HG02840 (cell line): ENCODE data around the gene PKNOX2.

ENCODE experiments used
- ATAC-seq: cut with Tn5 transposase; IDR thresholded peaks from one replicate; pipeline ENCODE4 v1.9.1; 2021; ENCODE audit warnings: mild to moderate bottlenecking, moderate library complexity, moderate number of reproducible peaks; ENCODE audit not compliant: unreplicated experiment, low FRiP score

The PKNOX2 gene

DNA sequence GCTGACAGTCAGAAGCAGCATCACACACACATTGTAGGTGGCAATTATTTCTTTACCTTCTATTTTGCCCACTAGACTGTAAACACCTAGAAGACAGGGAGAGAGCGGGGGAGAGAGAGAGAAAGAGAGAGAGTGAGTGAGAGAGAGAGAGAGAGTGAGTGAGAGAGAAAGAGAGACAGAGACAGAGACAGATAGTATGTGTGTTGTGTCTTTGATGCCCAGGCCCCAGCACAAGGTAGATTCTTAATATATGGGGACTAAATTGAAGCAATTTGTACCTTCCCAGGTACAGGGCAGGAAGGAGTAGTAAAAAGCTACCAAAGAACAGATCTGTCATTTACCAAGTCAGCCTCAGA lies 163.7 kb downstream of the PKNOX2 start:
- no peak for ATAC-seq

GRCh38 chr11:125329786-125330185 lies 165.2 kb downstream of the PKNOX2 start:
- no peak for ATAC-seq

DNA sequence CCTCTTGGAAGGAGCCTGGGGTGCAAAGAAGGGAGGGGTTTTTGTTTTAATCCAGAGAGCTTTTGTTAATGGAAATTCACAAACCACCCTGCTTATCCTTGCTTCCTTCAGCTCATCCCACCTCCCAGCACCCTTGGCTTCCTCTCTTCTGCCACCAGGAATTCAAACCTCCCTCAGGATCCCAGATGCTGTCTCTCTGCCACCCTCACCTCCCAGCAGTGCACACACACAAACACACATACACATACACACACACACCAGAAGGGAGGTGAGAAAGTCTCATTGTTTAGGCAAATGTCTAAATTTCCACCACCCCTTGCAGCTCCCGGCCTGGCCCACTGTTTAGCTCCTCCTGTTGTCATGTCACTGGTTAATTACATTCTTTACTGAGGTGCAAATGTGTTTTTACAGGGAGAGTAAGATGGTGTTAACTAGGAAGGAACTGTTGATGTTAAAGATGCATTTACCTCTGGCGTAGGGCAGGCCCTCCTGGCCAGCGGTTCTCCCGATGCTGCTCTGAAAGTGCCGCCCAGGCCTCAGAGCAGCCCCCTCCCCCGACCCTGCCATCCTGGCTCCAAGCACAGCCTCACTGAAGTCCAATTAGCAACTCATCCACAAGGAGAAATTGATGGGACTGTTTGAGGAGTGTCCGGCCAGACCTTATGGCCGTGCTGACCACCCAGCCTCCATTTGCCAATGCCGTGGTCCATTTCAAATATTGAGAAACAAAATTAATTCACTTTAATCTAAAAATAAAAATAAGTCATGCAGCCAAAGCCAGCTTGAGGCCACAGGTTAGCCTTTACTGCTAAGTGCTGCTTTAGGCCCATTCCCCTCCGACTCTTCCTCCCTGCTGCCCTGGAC lies 166.1 kb downstream of the PKNOX2 start:
- ATAC-seq, result no peak

- no peak for ATAC-seq
Measured at GRCh38 chr11:125331357-125332035, 166.9 kb downstream of the PKNOX2 start.

GRCh38 chr11:125332821-125333220 lies 168.3 kb downstream of the PKNOX2 start:
- ATAC-seq, result no peak

DNA sequence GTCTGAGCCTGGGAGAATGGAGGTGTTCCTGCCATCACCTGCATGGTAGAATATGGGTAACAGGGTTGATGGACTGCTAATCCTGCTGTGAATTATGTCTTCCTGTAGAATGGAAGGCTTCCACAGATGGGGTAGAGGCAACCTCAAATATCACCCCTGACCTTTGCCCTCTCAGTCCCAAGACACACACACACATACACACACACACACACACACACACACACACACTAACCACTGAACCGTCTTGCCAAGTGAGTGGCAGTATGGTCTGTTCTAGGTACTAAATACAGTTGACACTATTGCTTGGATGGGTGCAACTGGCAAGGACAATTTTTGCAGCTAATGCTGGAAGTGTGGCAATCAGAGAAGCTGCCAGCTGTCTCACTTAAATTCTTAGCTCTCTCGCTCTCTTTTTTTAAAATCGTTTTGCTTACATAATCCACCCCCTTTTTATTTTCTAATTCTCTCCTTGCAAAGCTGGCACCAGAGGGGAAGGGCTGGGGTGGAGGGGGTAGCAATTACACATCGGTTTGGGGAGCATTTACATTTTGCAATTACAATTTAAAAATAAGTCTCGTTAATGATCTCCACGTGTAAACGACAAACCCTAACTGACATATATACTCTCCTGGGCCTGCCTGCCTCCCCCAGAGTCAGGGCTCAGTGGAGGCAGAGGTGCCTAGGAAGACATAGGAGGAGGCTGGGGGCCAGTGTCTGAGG lies 169.0 kb downstream of the PKNOX2 start:
- ATAC-seq, result no peak

DNA sequence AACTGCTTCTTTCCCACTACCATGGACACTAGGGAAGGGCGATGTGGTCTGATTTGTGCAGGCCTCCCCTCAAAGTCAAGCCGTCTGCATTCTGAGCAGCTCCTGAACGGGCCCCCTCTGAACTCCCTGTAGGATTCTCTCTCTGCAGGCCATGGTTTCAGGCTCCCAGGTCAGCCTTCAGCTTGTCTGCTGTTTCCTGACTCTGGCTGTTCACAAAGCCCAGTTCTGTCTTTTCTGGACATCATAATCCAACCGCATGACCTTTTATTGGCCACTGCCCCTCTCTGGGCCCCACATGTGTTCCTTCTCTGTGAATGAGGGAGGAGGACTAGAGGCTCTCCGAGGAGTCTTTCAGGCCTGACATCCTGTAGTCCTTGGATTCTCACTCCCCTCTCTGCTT lies 170.6 kb downstream of the PKNOX2 start:
- ATAC-seq, result no peak

GRCh38 chr11:125337836-125338834 lies 173.6 kb downstream of the PKNOX2 start:
- no peak for ATAC-seq

DNA sequence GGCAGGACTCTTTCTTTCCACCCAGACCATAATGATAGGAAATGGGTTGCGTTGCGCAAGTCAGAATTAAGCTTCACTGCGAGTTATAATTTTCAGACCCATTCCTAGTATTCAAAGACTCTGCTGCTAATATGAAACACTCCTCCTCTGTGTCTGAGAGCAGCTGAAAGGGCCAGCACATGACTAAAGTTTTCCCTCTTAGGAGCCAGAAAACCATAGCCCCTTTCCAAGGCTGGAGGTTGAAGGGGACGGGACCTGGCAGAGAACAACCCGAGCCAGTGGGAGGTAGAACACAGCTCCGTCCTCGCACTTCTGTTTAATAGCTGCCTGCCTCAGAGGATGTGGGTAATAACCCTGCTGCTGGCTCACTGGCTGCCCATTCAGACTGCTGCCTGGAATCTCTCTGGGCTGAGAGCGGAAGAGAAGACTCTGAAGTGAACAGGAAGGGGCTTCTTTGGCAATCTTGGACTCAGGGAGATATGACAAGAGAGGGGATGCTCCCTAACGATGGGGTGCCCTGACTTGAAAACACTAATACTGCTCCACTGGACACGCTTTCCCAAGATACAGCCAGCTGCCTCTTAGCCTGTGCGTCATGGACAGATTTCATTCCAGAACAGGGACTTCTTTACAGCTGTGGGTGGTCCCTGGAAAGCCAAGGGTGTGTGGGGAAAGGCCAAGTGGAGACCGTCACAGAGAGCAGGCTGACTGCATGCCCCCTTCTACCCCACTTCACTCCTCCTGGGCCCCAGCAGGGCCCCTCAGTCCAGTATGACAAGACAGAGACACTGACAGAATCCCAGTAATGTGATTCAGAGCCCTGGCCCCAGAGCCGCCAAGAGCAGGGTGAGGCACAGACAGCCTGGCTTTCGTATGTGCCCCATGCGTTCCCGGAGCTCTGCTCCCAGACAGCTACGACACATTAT lies 174.6 kb downstream of the PKNOX2 start:
- ATAC-seq, result no peak

DNA sequence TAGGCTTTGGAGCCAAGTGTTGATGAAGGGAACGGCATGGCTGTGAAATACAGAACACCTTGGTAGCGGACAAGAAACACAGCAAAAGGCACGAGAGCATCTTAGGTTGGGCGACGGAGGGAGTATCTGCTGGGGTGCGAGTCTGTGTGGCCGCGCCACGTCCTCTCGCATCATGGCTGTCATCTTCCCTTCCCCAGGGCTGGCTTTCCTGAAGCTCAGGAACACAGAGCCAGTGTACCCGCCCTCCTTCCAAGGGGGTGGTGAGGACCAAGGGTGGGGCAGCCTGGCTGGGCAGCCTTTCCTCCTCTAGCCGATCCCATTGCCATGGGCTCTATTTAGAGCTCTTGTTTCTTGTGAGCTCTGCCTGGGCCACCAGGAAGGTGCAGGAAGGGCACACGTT lies 177.1 kb downstream of the PKNOX2 start:
- ATAC-seq, result no peak

- ATAC-seq, result no peak
Measured at GRCh38 chr11:125342281-125342930, 177.9 kb downstream of the PKNOX2 start.

GRCh38 chr11:125343086-125343717 lies 178.7 kb downstream of the PKNOX2 start:
- ATAC-seq, result no peak

DNA sequence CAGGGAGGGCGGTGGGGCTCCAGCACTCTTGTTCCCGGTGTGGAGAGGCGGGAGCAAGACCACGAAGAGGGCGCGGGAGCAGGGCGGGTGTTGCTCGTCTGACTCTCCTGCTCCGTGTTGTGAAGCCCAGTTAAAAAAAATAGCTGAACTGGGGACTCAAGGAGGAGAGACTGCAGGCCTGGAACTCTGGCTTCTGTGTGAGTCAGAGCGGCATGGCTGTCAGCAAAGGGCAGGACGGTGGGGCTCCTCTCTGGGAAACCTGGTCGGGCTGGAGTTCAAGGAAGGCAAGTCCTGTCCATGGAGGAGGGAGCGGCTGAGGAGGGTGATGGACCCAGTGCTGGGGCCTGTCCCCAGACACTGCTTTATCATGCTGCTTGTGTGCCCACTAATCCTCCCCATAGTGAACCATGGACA lies 179.2 kb downstream of the PKNOX2 start:
- no peak for ATAC-seq

GRCh38 chr11:125344846-125345420 lies 180.4 kb downstream of the PKNOX2 start:
- ATAC-seq, result no peak

DNA sequence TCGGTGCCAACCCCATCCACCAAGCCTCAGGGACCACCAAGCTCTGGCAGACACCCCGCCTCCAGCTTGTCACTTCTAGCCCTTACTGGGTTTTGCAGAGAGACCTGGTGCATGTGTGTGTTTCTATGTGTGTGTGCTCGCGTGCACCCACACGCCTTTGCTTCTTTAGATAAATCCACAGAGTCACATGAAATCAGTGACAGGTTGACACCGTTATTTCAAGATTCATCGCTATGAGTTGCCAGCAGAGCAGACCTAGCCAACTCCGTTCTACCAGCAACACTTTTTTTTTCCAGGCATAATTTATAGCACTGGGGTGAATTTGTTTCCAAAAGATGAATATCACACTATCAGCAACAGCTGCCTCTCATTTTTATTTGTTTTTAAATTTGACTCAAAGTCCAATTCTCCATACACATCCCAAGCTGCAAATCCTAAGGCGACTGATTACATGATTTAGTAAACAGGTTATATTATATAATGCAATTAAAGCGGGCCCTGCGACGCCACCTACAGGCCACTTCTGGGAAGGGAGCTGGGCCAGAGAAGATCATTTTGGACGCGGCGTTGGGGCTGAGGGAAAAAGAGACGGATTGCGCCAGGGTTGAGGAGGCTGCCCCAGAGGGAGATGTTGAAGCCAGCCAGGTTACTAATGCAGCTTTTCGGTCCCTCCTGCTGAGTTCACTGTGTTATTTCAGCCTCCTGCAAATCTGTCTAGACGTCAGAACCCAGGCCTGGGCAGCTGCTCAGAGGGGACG lies 181.0 kb downstream of the PKNOX2 start:
- ATAC-seq, result no peak

GRCh38 chr11:125346179-125346530 lies 181.6 kb downstream of the PKNOX2 start:
- ATAC-seq, result no peak

DNA sequence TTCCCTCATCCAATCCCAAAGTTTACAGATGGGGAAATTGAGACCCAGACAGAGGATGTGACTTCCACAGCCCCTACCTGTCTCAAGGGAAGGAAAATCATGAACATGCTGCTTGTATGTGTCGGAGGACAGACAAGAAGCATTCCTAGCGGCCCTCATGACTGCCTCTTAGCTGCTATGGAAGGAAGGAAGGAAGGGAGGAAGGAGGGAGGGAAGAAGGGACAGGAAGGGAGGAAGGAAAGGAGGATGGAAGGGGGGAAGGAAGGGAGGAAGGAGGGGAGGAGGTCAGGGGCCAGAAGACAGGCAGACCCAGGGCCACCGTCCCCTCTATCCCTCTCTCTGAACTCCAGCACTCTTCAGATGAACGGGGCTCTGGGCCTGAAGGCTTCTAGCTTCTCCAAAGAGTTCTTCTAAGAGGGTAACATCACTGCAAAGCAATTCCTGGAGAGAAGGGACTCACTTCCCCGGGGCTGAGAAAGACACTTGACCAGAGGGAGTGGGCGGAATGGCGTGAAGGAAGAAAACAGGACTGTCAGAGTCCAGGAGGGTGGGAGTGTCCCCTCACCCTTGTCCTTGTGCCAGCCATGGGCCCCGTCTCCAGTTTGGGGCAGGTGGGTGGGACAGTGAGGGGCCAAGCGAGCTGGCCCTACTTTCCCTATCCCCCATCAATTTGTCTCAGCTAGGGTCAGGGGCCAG lies 182.2 kb downstream of the PKNOX2 start:
- no peak for ATAC-seq
